GM21576 (cell line): ENCODE results near the gene TNS2.

Experiments used
- ATAC-seq: cut with Tn5 transposase; IDR thresholded peaks from one replicate; pipeline ENCODE4 v1.9.1; 2021; ENCODE audit warnings: mild to moderate bottlenecking, moderate library complexity; ENCODE audit not compliant: unreplicated experiment

The TNS2 gene

GRCh38 chr12:53067993-53068770, 18.3 kb downstream of the TNS2 start:
- ATAC-seq: no peak

- no peak for ATAC-seq
Measured at GRCh38 chr12:53068811-53069585, 19.1 kb downstream of the TNS2 start.

GRCh38 chr12:53069621-53070410, 20.0 kb downstream of the TNS2 start:
- ATAC-seq: no peak

- no peak for ATAC-seq
Measured at GRCh38 chr12:53070877-53071492, 21.1 kb downstream of the TNS2 start.

GRCh38 chr12:53071591-53072551, 22.0 kb downstream of the TNS2 start:
- ATAC-seq: no peak

GRCh38 chr12:53073881-53074280, 24.0 kb downstream of the TNS2 start:
- no peak for ATAC-seq

GRCh38 chr12:53074283-53074998, 24.6 kb downstream of the TNS2 start:
- no peak for ATAC-seq

GRCh38 chr12:53074999-53075370, 25.1 kb downstream of the TNS2 start:
- ATAC-seq: no peak

GRCh38 chr12:53076461-53076860, 26.6 kb downstream of the TNS2 start:
- ATAC-seq: no peak

GRCh38 chr12:53077030-53077429, 27.2 kb downstream of the TNS2 start:
- no peak for ATAC-seq

- ATAC-seq: no peak
Measured at GRCh38 chr12:53078425-53079225, 28.8 kb downstream of the TNS2 start.

- peak; percentile 99 for ATAC-seq
Measured at GRCh38 chr12:53079226-53080117, 29.6 kb downstream of the TNS2 start, which contains the start of gene SPRYD3. TSS of gene SPRYD3 (minus strand) at chr12:53079390. CDS start at chr12:53079333, 57 bp downstream.

- no peak for ATAC-seq
Measured at GRCh38 chr12:53082637-53083175, 32.8 kb downstream of the TNS2 start.

GRCh38 chr12:53086361-53086760, 36.5 kb downstream of the TNS2 start:
- no peak for ATAC-seq

GRCh38 chr12:53090105-53090504, 40.2 kb downstream of the TNS2 start:
- no peak for ATAC-seq

GRCh38 chr12:53090554-53090953, 40.7 kb downstream of the TNS2 start:
- no peak for ATAC-seq

- ATAC-seq: no peak
Measured at GRCh38 chr12:53091756-53092155, 41.9 kb downstream of the TNS2 start.
